ENCODE results near the gene TMEM132D. TPM values are rescaled to one million over a fixed set of nuclear protein-coding genes. Genes with fewer than 3 reads are reported as not detected.

Gene TMEM132D
- total RNA-seq, 1 donor from 2014 or later: not detected

GRCh38 chr12:129373746-129374145 lies 530.1 kb downstream of the TMEM132D start:
- Mint-ChIP-seq H3K27ac (no peak overlapping the region), H3K4me1 (ENCODE audit: low read depth) (no peaks in the 10 kb centered on the region), H3K9me3 (peaks cover 10% of the 10 kb centered on the region), H3K4me3 (no peak overlapping the region), H3K27me3 (ENCODE audit: insufficient read depth) (no peaks in the 10 kb centered on the region), H3K36me3 (ENCODE audit: low read depth) (no peaks in the 10 kb centered on the region)
- no peak for DNase-seq (ENCODE audit: low spot score)
- intact Hi-C loops (cut with micrococcal nuclease): no loop called here

- Mint-ChIP-seq H3K4me3 (no peak overlapping the region), H3K4me1 (ENCODE audit: low read depth) (no peaks in the 10 kb centered on the region), H3K36me3 (ENCODE audit: low read depth) (no peaks in the 10 kb centered on the region), H3K27ac (no peak overlapping the region), H3K9me3 (peaks cover 16% of the 10 kb centered on the region), H3K27me3 (ENCODE audit: insufficient read depth) (no peaks in the 10 kb centered on the region)
- no peak for DNase-seq (ENCODE audit: low spot score)
- intact Hi-C loops (cut with micrococcal nuclease): no loop called here
These were observed 530.9 kb downstream of the TMEM132D start for GRCh38 chr12:129372876-129373275.

GRCh38 chr12:129372348-129372747 lies 531.5 kb downstream of the TMEM132D start:
- Mint-ChIP-seq H3K9me3 (peaks cover 17% of the 10 kb centered on the region), H3K27ac (no peak overlapping the region), H3K4me1 (ENCODE audit: low read depth) (no peaks in the 10 kb centered on the region), H3K36me3 (ENCODE audit: low read depth) (no peaks in the 10 kb centered on the region), H3K27me3 (ENCODE audit: insufficient read depth) (no peaks in the 10 kb centered on the region), H3K4me3 (no peak overlapping the region)
- DNase-seq (ENCODE audit: low spot score): no peak
- intact Hi-C loops (cut with micrococcal nuclease): no loop called here

GRCh38 chr12:129371268-129371667 lies 532.6 kb downstream of the TMEM132D start:
- intact Hi-C loops (cut with micrococcal nuclease): no loop called here
- H3K9me3 Mint-ChIP-seq: peaks cover 25% of the 10 kb centered on the region
- H3K27ac Mint-ChIP-seq: no peak overlapping the region
- no peaks in the 10 kb centered on the region for H3K27me3 Mint-ChIP-seq (ENCODE audit: insufficient read depth)
- H3K36me3 Mint-ChIP-seq (ENCODE audit: low read depth): no peaks in the 10 kb centered on the region
- H3K4me3 Mint-ChIP-seq: no peak overlapping the region
- H3K4me1 Mint-ChIP-seq (ENCODE audit: low read depth): no peaks in the 10 kb centered on the region
- no peak for DNase-seq (ENCODE audit: low spot score)

- no peak for DNase-seq (ENCODE audit: low spot score)
- Mint-ChIP-seq H3K36me3 (ENCODE audit: low read depth) (no peaks in the 10 kb centered on the region), H3K4me1 (ENCODE audit: low read depth) (no peaks in the 10 kb centered on the region), H3K4me3 (no peak overlapping the region), H3K9me3 (peaks cover 35% of the 10 kb centered on the region), H3K27ac (no peak overlapping the region), H3K27me3 (ENCODE audit: insufficient read depth) (no peaks in the 10 kb centered on the region)
- intact Hi-C loops (cut with micrococcal nuclease): no loop called here
These were observed 537.2 kb downstream of the TMEM132D start for GRCh38 chr12:129366656-129367055.

GRCh38 chr12:129363041-129363440 lies 540.8 kb downstream of the TMEM132D start:
- Mint-ChIP-seq H3K36me3 (ENCODE audit: low read depth) (no peaks in the 10 kb centered on the region), H3K4me1 (ENCODE audit: low read depth) (no peaks in the 10 kb centered on the region), H3K4me3 (no peak overlapping the region), H3K27me3 (ENCODE audit: insufficient read depth) (no peaks in the 10 kb centered on the region), H3K9me3 (peaks cover 27% of the 10 kb centered on the region), H3K27ac (no peak overlapping the region)
- intact Hi-C loops (cut with micrococcal nuclease): no loop called here
- DNase-seq (ENCODE audit: low spot score): no peak

- Mint-ChIP-seq H3K27ac (no peak overlapping the region), H3K9me3 (peaks cover 10% of the 10 kb centered on the region), H3K4me1 (ENCODE audit: low read depth) (no peaks in the 10 kb centered on the region), H3K36me3 (ENCODE audit: low read depth) (no peaks in the 10 kb centered on the region), H3K4me3 (no peak overlapping the region), H3K27me3 (ENCODE audit: insufficient read depth) (no peaks in the 10 kb centered on the region)
- DNase-seq (ENCODE audit: low spot score): no peak
- intact Hi-C loops (cut with micrococcal nuclease): no loop called here
These were observed 546.6 kb downstream of the TMEM132D start for GRCh38 chr12:129357233-129357632.

GRCh38 chr12:129351481-129351880 lies 552.3 kb downstream of the TMEM132D start:
- H3K27ac Mint-ChIP-seq: no peak overlapping the region
- peaks cover 10% of the 10 kb centered on the region for H3K9me3 Mint-ChIP-seq
- intact Hi-C loops (cut with micrococcal nuclease): no loop called here
- no peaks in the 10 kb centered on the region for H3K4me1 Mint-ChIP-seq (ENCODE audit: low read depth)
- no peak for DNase-seq (ENCODE audit: low spot score)
- no peaks in the 10 kb centered on the region for H3K36me3 Mint-ChIP-seq (ENCODE audit: low read depth)
- no peaks in the 10 kb centered on the region for H3K27me3 Mint-ChIP-seq (ENCODE audit: insufficient read depth)
- H3K4me3 Mint-ChIP-seq: no peak overlapping the region

GRCh38 chr12:129339336-129339735 lies 564.5 kb downstream of the TMEM132D start:
- no peak overlapping the region for H3K4me3 Mint-ChIP-seq
- intact Hi-C loops (cut with micrococcal nuclease): no loop called here
- no peaks in the 10 kb centered on the region for H3K4me1 Mint-ChIP-seq (ENCODE audit: low read depth)
- DNase-seq (ENCODE audit: low spot score): no peak
- H3K27ac Mint-ChIP-seq: no peak overlapping the region
- peaks cover 38% of the 10 kb centered on the region for H3K9me3 Mint-ChIP-seq
- H3K27me3 Mint-ChIP-seq (ENCODE audit: insufficient read depth): no peaks in the 10 kb centered on the region
- H3K36me3 Mint-ChIP-seq (ENCODE audit: low read depth): no peaks in the 10 kb centered on the region

- Mint-ChIP-seq H3K9me3 (peaks cover 37% of the 10 kb centered on the region), H3K4me3 (no peak overlapping the region), H3K4me1 (ENCODE audit: low read depth) (no peaks in the 10 kb centered on the region), H3K27me3 (ENCODE audit: insufficient read depth) (no peaks in the 10 kb centered on the region), H3K27ac (no peak overlapping the region), H3K36me3 (ENCODE audit: low read depth) (no peaks in the 10 kb centered on the region)
- DNase-seq (ENCODE audit: low spot score): no peak
- intact Hi-C loops (cut with micrococcal nuclease): no loop called here
These were observed 566.4 kb downstream of the TMEM132D start for GRCh38 chr12:129337413-129337812.

- no peak for DNase-seq (ENCODE audit: low spot score)
- Mint-ChIP-seq H3K27me3 (ENCODE audit: insufficient read depth) (no peaks in the 10 kb centered on the region), H3K36me3 (ENCODE audit: low read depth) (no peaks in the 10 kb centered on the region), H3K9me3 (peaks cover 40% of the 10 kb centered on the region), H3K4me1 (ENCODE audit: low read depth) (no peaks in the 10 kb centered on the region), H3K27ac (no peak overlapping the region), H3K4me3 (no peak overlapping the region)
- intact Hi-C loops (cut with micrococcal nuclease): no loop called here
These were observed 568.1 kb downstream of the TMEM132D start for GRCh38 chr12:129335773-129336172.

- no peaks in the 10 kb centered on the region for H3K4me1 Mint-ChIP-seq (ENCODE audit: low read depth)
- intact Hi-C loops (cut with micrococcal nuclease): no loop called here
- DNase-seq (ENCODE audit: low spot score): no peak
- no peak overlapping the region for H3K27ac Mint-ChIP-seq
- H3K9me3 Mint-ChIP-seq: peaks cover 36% of the 10 kb centered on the region
- H3K27me3 Mint-ChIP-seq (ENCODE audit: insufficient read depth): no peaks in the 10 kb centered on the region
- no peaks in the 10 kb centered on the region for H3K36me3 Mint-ChIP-seq (ENCODE audit: low read depth)
- no peak overlapping the region for H3K4me3 Mint-ChIP-seq
These were observed 571.5 kb downstream of the TMEM132D start for GRCh38 chr12:129332286-129332685.

- Mint-ChIP-seq H3K27ac (no peak overlapping the region), H3K4me1 (ENCODE audit: low read depth) (no peaks in the 10 kb centered on the region), H3K36me3 (ENCODE audit: low read depth) (no peaks in the 10 kb centered on the region), H3K9me3 (peaks cover 30% of the 10 kb centered on the region), H3K27me3 (ENCODE audit: insufficient read depth) (no peaks in the 10 kb centered on the region), H3K4me3 (no peak overlapping the region)
- intact Hi-C loops (cut with micrococcal nuclease): no loop called here
- no peak for DNase-seq (ENCODE audit: low spot score)
These were observed 572.3 kb downstream of the TMEM132D start for GRCh38 chr12:129331356-129332085.

GRCh38 chr12:129328235-129328634 lies 575.6 kb downstream of the TMEM132D start:
- Mint-ChIP-seq H3K4me3 (no peak overlapping the region), H3K4me1 (ENCODE audit: low read depth) (no peaks in the 10 kb centered on the region), H3K9me3 (peaks cover 26% of the 10 kb centered on the region), H3K27ac (no peak overlapping the region), H3K36me3 (ENCODE audit: low read depth) (no peaks in the 10 kb centered on the region), H3K27me3 (ENCODE audit: insufficient read depth) (no peaks in the 10 kb centered on the region)
- intact Hi-C loops (cut with micrococcal nuclease): no loop called here
- DNase-seq (ENCODE audit: low spot score): no peak

Measured in activated T-helper 1 cell treated with anti-CD3 and anti-CD28 coated beads, Interleukin-12 subunit alpha, Interleukin-12 subunit beta, Interleukin-2, Interleukin-4 antibody, amounts not matched to agents 30 ng/mL and 10 ng/mL and 1 ng/mL, durations not matched to agents 14 hours and 24 hours and 36 hours (primary cell).